ENCODE data around the gene SEMA3D.
A peak's percentile ranks its signal among the peaks of the same experiment; 100 is the strongest.

SEMA3D gene

GRCh38 chr7:85215098-85215497 lies 28.2 kb upstream of the SEMA3D start:
- Histone ChIP-seq H3K79me2 (ENCODE audit: low read length) (no peaks in the 10 kb centered on the region), H3K9ac (ENCODE audit: low read length) (no peak overlapping the region), H4K20me1 (ENCODE audit: insufficient read depth, low read length) (no peaks in the 10 kb centered on the region), H3K36me3 (replicated peaks; ENCODE audit: low read depth, low read length) (no peaks in the 10 kb centered on the region), H3K9me3 (ENCODE audit: insufficient read depth, low read length) (no peaks in the 10 kb centered on the region), H3K4me3 (ENCODE audit: low read length) (no peak overlapping the region), H3K4me2 (ENCODE audit: low read length) (peak overlapping the region; percentile 46), H3K27me3 (ENCODE audit: low read depth, low read length) (no peaks in the 10 kb centered on the region), H3K4me1 (ENCODE audit: low read length) (peaks cover 13% of the 10 kb centered on the region), H2AFZ (ENCODE audit: low read depth, low read length) (no peak overlapping the region), H3K27ac (ENCODE audit: low read length) (no peak overlapping the region)
- no peak for TF ChIP-seq EZH2phosphoT487 (IDR thresholded peaks at IDR 0.05; ENCODE audit: low read depth)
- TF ChIP-seq, protein P1, sequence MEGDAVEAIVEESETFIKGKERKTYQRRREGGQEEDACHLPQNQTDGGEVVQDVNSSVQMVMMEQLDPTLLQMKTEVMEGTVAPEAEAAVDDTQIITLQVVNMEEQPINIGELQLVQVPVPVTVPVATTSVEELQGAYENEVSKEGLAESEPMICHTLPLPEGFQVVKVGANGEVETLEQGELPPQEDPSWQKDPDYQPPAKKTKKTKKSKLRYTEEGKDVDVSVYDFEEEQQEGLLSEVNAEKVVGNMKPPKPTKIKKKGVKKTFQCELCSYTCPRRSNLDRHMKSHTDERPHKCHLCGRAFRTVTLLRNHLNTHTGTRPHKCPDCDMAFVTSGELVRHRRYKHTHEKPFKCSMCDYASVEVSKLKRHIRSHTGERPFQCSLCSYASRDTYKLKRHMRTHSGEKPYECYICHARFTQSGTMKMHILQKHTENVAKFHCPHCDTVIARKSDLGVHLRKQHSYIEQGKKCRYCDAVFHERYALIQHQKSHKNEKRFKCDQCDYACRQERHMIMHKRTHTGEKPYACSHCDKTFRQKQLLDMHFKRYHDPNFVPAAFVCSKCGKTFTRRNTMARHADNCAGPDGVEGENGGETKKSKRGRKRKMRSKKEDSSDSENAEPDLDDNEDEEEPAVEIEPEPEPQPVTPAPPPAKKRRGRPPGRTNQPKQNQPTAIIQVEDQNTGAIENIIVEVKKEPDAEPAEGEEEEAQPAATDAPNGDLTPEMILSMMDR (IDR thresholded peaks at IDR 0.05; ENCODE audit: low read depth, low read length): no peak

GRCh38 chr7:85213500-85213899 lies 26.6 kb upstream of the SEMA3D start:
- no peak overlapping the region for H3K27ac ChIP-seq (ENCODE audit: low read length)
- H3K36me3 ChIP-seq (replicated peaks; ENCODE audit: low read depth, low read length): no peaks in the 10 kb centered on the region
- H3K4me2 ChIP-seq (ENCODE audit: low read length): no peak overlapping the region
- H3K4me1 ChIP-seq (ENCODE audit: low read length): peaks cover 9% of the 10 kb centered on the region
- no peaks in the 10 kb centered on the region for H3K79me2 ChIP-seq (ENCODE audit: low read length)
- no peak overlapping the region for H2AFZ ChIP-seq (ENCODE audit: low read depth, low read length)
- no peak for TF ChIP-seq EZH2phosphoT487 (IDR thresholded peaks at IDR 0.05; ENCODE audit: low read depth)
- TF ChIP-seq, protein P1 (IDR thresholded peaks at IDR 0.05; ENCODE audit: low read depth, low read length): no peak
- H3K4me3 ChIP-seq (ENCODE audit: low read length): no peak overlapping the region
- no peaks in the 10 kb centered on the region for H4K20me1 ChIP-seq (ENCODE audit: insufficient read depth, low read length)
- no peaks in the 10 kb centered on the region for H3K27me3 ChIP-seq (ENCODE audit: low read depth, low read length)
- no peaks in the 10 kb centered on the region for H3K9me3 ChIP-seq (ENCODE audit: insufficient read depth, low read length)
- H3K9ac ChIP-seq (ENCODE audit: low read length): no peak overlapping the region

GRCh38 chr7:85205754-85206153 lies 18.9 kb upstream of the SEMA3D start:
- Histone ChIP-seq H3K27ac (ENCODE audit: low read length) (no peak overlapping the region), H2AFZ (ENCODE audit: low read depth, low read length) (no peak overlapping the region; the same call in 1 of the 2 replicates), H4K20me1 (ENCODE audit: insufficient read depth, low read length) (no peaks in the 10 kb centered on the region), H3K9me3 (ENCODE audit: insufficient read depth, low read length) (no peaks in the 10 kb centered on the region), H3K4me2 (ENCODE audit: low read length) (no peak overlapping the region), H3K4me3 (ENCODE audit: low read length) (no peak overlapping the region), H3K9ac (ENCODE audit: low read length) (no peak overlapping the region), H3K27me3 (ENCODE audit: low read depth, low read length) (no peaks in the 10 kb centered on the region), H3K4me1 (ENCODE audit: low read length) (no peaks in the 10 kb centered on the region), H3K36me3 (replicated peaks; ENCODE audit: low read depth, low read length) (no peaks in the 10 kb centered on the region), H3K79me2 (ENCODE audit: low read length) (no peaks in the 10 kb centered on the region)
- TF ChIP-seq, protein P1 (IDR thresholded peaks at IDR 0.05; ENCODE audit: low read depth, low read length): no peak
- no peak for TF ChIP-seq EZH2phosphoT487 (IDR thresholded peaks at IDR 0.05; ENCODE audit: low read depth)

- H3K4me1 ChIP-seq (ENCODE audit: low read length): no peaks in the 10 kb centered on the region
- H3K27me3 ChIP-seq (ENCODE audit: low read depth, low read length): no peaks in the 10 kb centered on the region
- no peaks in the 10 kb centered on the region for H3K36me3 ChIP-seq (replicated peaks; ENCODE audit: low read depth, low read length)
- H3K9ac ChIP-seq (ENCODE audit: low read length): no peak overlapping the region
- H3K27ac ChIP-seq (ENCODE audit: low read length): no peak overlapping the region
- H2AFZ ChIP-seq (ENCODE audit: low read depth, low read length): no peak overlapping the region
- H4K20me1 ChIP-seq (ENCODE audit: insufficient read depth, low read length): no peaks in the 10 kb centered on the region
- no peak overlapping the region for H3K4me2 ChIP-seq (ENCODE audit: low read length)
- no peak for TF ChIP-seq EZH2phosphoT487 (IDR thresholded peaks at IDR 0.05; ENCODE audit: low read depth)
- TF ChIP-seq, protein P1 (IDR thresholded peaks at IDR 0.05; ENCODE audit: low read depth, low read length): no peak
- no peaks in the 10 kb centered on the region for H3K79me2 ChIP-seq (ENCODE audit: low read length)
- no peaks in the 10 kb centered on the region for H3K9me3 ChIP-seq (ENCODE audit: insufficient read depth, low read length)
- H3K4me3 ChIP-seq (ENCODE audit: low read length): no peak overlapping the region
Observed at GRCh38 chr7:85204496-85204895, 17.6 kb upstream of the SEMA3D start.
